Right lobe of liver (tissue), 6 donors: ENCODE results near the gene BMP10. TPM values are rescaled to one million over a fixed set of nuclear protein-coding genes. Genes with fewer than 3 reads are reported as not detected.

Experiments used
- ATAC-seq, 4 donors: fragments of 200-7000 bp; cut with Tn5 transposase; one replicate each; pipeline ENCODE4 v1.9.1; 2020; ENCODE audit warnings: mild to moderate bottlenecking in 4 of 4, moderate library complexity in 4 of 4
- DNase-seq, 3 donors: peaks; one replicate each; pipeline ENCODE4 v3.0.0-alpha.2; 2020
- H3K27ac ChIP-seq, 3 donors: fragments of 200-600 bp; one replicate each; pipeline ENCODE4 v1.8.0; 2022
- H3K27me3 ChIP-seq, 2 donors: fragments of 200-600 bp; one replicate each; pipeline ENCODE4 v1.8.0; 2022
- H3K36me3 ChIP-seq, 4 donors: fragments of 200-600 bp; sonication (generic) in 1 of 4; one replicate each; pipeline versions ENCODE4 v1.5.1 to v1.8.0; 2017 to 2022; ENCODE audit warnings: control low read depth in 1 of 4
- H3K4me1 ChIP-seq, 4 donors: fragments of 200-600 bp; sonication (generic) in 1 of 4; one replicate each; pipeline versions ENCODE4 v1.5.1 to v1.8.0; 2017 to 2022; ENCODE audit warnings: control low read depth in 1 of 4
- H3K4me3 ChIP-seq, 3 donors: fragments of 200-600 bp; one replicate each; pipeline ENCODE4 v1.8.0; 2022
- H3K9me3 ChIP-seq, 4 donors: fragments of 200-600 bp; sonication (generic) in 1 of 4; one replicate each; pipeline versions ENCODE4 v1.5.1 to v1.8.0; 2017 to 2022; ENCODE audit warnings: control low read depth in 1 of 4
- CTCF ChIP-seq, 4 donors: fragments of 200-600 bp in 3 of 4; fragments of 450-650 bp in 1 of 4; IDR thresholded peaks; one replicate each; pipeline versions ENCODE4 v1.5.1 to v1.8.0; 2016 to 2022; ENCODE audit warnings: antibody characterized with exemption in 4 of 4, mild to moderate bottlenecking in 2 of 4
- POLR2A ChIP-seq: fragments of 450-650 bp; IDR thresholded peaks from one replicate; pipeline ENCODE4 v1.6.1; 2017; ENCODE audit warnings: antibody characterized with exemption, mild to moderate bottlenecking
- WGBS: methylation state at CpG from one replicate; pipeline ENCODE4 v1.1.6; 2018; ENCODE audit warnings: low coverage, low lambda C conversion rate; ENCODE audit not compliant: insufficient coverage; ENCODE audit errors: missing lambda C conversion rate; 5-methylcytosine and 5-hydroxymethylcytosine counted together
- intact Hi-C, 2 donors: fragments of 100-400 bp; cut with DNase I; formaldehyde crosslinking; loops; one replicate each; pipeline versions ENCODE4 v1.11.2 to v1.14.1; 2022
- total RNA-seq, 6 experiments: library from RNA; depleted of rRNA in 2 of 6; stranded (reverse); fragments of >200 nt in 2 of 6; fragmentation: NEBNext Ultra II Directional in 3 of 6; extraction: Animal tissue kit (Norgen Biotek cat#: 25700) in 3 of 6; gene quantifications; one replicate each; pipeline versions ENCODE4 v1.1.0 to v1.2.4, GENCODE V29; 2016 to 2023
- donor health status: DM: no; HTN: yes; CAD: no.
- donor health status: DM: no; HTN: no; CAD: no.
- donor health status: DM: no; HTN: no; CAD: no.
- donor health status: DM: no; HTN: yes; CAD: no.
- donor health status: DM: no; HTN: yes; CAD: no.

The BMP10 gene
- total RNA-seq, 6 experiments from 2014 or later, result 4.0 to 15.4 (median 6.0) TPM

- peaks cover 0 to 9% (median 2%) of the 10 kb centered on the region in 4 donors for H3K4me1 ChIP-seq
- H3K4me3 ChIP-seq, result no peak overlapping the region
- 63% methylated on average over 3 of the region's 3 CpGs for WGBS
- no peaks in the 10 kb centered on the region for H3K36me3 ChIP-seq
- peak overlapping the region; percentile 48 to 65 (median 58) for H3K27ac ChIP-seq
- no peaks in the 10 kb centered on the region for H3K9me3 ChIP-seq
- no peak for DNase-seq
- ATAC-seq, result no peak
- H3K27me3 ChIP-seq, result no peaks in the 10 kb centered on the region
- TF ChIP-seq CTCF (IDR thresholded peaks at IDR 0.05) (no peak), POLR2A (no peak)
- intact Hi-C loops, result loop anchor here in 1 of 2 donors (10.0 kb wide), 1 partner anchor 377 kb away; no protein-coding TSS in a partner anchor
These were observed 39.4 kb downstream of the BMP10 start for GRCh38 chr2:68831686-68832232.

GRCh38 chr2:68829749-68830148, 41.4 kb downstream of the BMP10 start:
- 51% methylated on average over 2 of the region's 2 CpGs for WGBS
- Histone ChIP-seq H3K9me3 (no peaks in the 10 kb centered on the region), H3K4me3 (no peak overlapping the region), H3K27me3 (no peaks in the 10 kb centered on the region), H3K36me3 (no peaks in the 10 kb centered on the region), H3K27ac (peak overlapping the region; percentile 41 to 58 (median 44)), H3K4me1 (peaks cover 0 to 9% (median 2%) of the 10 kb centered on the region in 4 donors)
- intact Hi-C loops, result loop anchor here in 1 of 2 donors (10.0 kb wide), 1 partner anchor 375 kb away; no protein-coding TSS in a partner anchor
- TF ChIP-seq CTCF (IDR thresholded peaks at IDR 0.05) (no peak), POLR2A (no peak)
- no peak for DNase-seq
- no peak for ATAC-seq

- Histone ChIP-seq H3K4me3 (no peak overlapping the region), H3K4me1 (peaks cover 0 to 9% (median 2%) of the 10 kb centered on the region in 4 donors), H3K27me3 (no peaks in the 10 kb centered on the region), H3K9me3 (no peaks in the 10 kb centered on the region), H3K27ac (peak overlapping the region; percentile 41 to 58 (median 44)), H3K36me3 (no peaks in the 10 kb centered on the region)
- intact Hi-C loops, result no loop called here
- no peak for TF ChIP-seq CTCF (IDR thresholded peaks at IDR 0.05)
- TF ChIP-seq POLR2A, result no peak
- ATAC-seq (peak; percentile 76 to 87 (median 84)), DNase-seq (peak; percentile 90 to 94 (median 94))
- WGBS, result 12% methylated on average over 3 of the region's 10 CpGs
These were observed 42.1 kb downstream of the BMP10 start for GRCh38 chr2:68828887-68829708.

- TF ChIP-seq CTCF (IDR thresholded peaks at IDR 0.05) (no peak), POLR2A (no peak)
- peaks cover 0 to 9% (median 2%) of the 10 kb centered on the region in 4 donors for H3K4me1 ChIP-seq
- no peak for DNase-seq
These were observed 43.5 kb downstream of the BMP10 start for GRCh38 chr2:68827666-68828065.

More at GRCh38 chr2:68827666-68828065, 43.5 kb downstream of the BMP10 start:
- Histone ChIP-seq H3K27ac (no peak overlapping the region), H3K27me3 (no peaks in the 10 kb centered on the region), H3K36me3 (peaks cover 0 to 8% (median 0%) of the 10 kb centered on the region in 4 donors), H3K9me3 (no peaks in the 10 kb centered on the region), H3K4me3 (no peak overlapping the region)
- WGBS, result 91% methylated on average over 4 of the region's 4 CpGs
- intact Hi-C loops, result no loop called here
- ATAC-seq, result no peak
